Astrocyte of the cerebellum (primary cell): ENCODE measurements around the gene ATG101.
A peak's percentile ranks its signal among the peaks of the same experiment; 100 is the strongest.

Experiments
- DNase-seq: peaks from one replicate; pipeline ENCODE4 v3.0.0-alpha.2; 2011; ENCODE audit warnings: low read depth
- H3K4me3 ChIP-seq: 2 replicates; pipeline ENCODE4 v1.5.1; 2011; ENCODE audit warnings: mild to moderate bottlenecking, low read depth, low read length, moderate library complexity
- CTCF ChIP-seq: IDR thresholded peaks from 2 replicates; pipeline ENCODE4 v1.5.1; 2012; ENCODE audit warnings: low read length, low read depth, moderate library complexity, mild to moderate bottlenecking; ENCODE audit errors: missing control alignments
- in situ Hi-C: cut with HindIII; loops from 2 replicates; pipeline ENCODE4 v1.10.0; 2017; ENCODE audit warnings: low sequenced_read_pairs

ATG101 gene

GRCh38 chr12:52033446-52034140 is 36.2 kb upstream of the ATG101 start:
- no peak for DNase-seq
- TF ChIP-seq CTCF: no peak
- in situ Hi-C loops: loop anchor here (5.0 kb wide), 1 partner anchor 59 kb away; no protein-coding TSS in a partner anchor
- H3K4me3 ChIP-seq: peak overlapping the region; percentile 37

- DNase-seq: no peak
- no peak for TF ChIP-seq CTCF
- H3K4me3 ChIP-seq: no peak overlapping the region
- in situ Hi-C loops: no loop called here
These were observed 34.6 kb upstream of the ATG101 start for GRCh38 chr12:52035190-52035589.

GRCh38 chr12:52035926-52036325 is 33.9 kb upstream of the ATG101 start:
- H3K4me3 ChIP-seq: no peak overlapping the region
- in situ Hi-C loops: no loop called here
- no peak for DNase-seq
- TF ChIP-seq CTCF: no peak

- no peak for TF ChIP-seq CTCF
- in situ Hi-C loops: no loop called here
- no peak for DNase-seq
- H3K4me3 ChIP-seq: peak overlapping the region; percentile 61
These were observed 33.1 kb upstream of the ATG101 start for GRCh38 chr12:52036587-52037171.

GRCh38 chr12:52037248-52037861 is 32.4 kb upstream of the ATG101 start:
- in situ Hi-C loops: no loop called here
- peak overlapping the region; percentile 61 for H3K4me3 ChIP-seq
- DNase-seq: no peak
- TF ChIP-seq CTCF: peak; percentile 11

GRCh38 chr12:52038447-52038846 is 31.3 kb upstream of the ATG101 start:
- H3K4me3 ChIP-seq: no peak overlapping the region
- in situ Hi-C loops: no loop called here
- no peak for DNase-seq
- no peak for TF ChIP-seq CTCF
